ENCODE results near the gene JAZF1. TPM values are rescaled to one million over a fixed set of nuclear protein-coding genes. Genes with fewer than 3 reads are reported as not detected.

Gene JAZF1
- total RNA-seq, 1 experiment from 2014 or later = 3.4 TPM

DNA sequence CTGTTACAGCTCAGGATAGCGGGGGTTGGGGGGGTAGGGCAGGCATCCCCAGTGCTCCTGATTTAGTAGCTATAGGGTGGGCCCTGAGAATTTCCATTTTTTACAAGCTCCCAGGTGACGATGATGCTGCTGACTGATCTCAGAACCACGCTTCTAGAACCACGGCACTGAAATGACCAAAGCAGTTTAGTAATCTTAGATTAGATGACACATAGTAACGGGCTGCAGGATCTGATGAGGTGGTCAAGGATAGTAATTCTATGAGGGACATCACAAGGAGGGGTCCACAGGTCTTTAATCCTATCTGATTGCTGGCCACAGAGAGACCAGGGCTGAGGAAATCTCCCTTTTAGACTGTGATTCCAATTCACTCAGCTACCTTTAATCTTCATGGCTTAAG, 167.2 kb downstream of the JAZF1 start:
- Histone ChIP-seq H3K4me2 (ENCODE audit: low read length) (no peak overlapping the region), H3K9ac (ENCODE audit: low read length) (no peak overlapping the region), H3K79me2 (ENCODE audit: insufficient read depth, low read length) (no peaks in the 10 kb centered on the region), H3K4me1 (ENCODE audit: control insufficient read depth in 1 of 2, insufficient read depth in 2 of 2, low read length in 2 of 2) (peaks cover 0 to 6% of the 10 kb centered on the region in 2 experiments; a peak in 1 of 4 replicates), H4K20me1 (ENCODE audit: insufficient read depth) (no peaks in the 10 kb centered on the region), H3K9me3 (ENCODE audit: control insufficient read depth in 1 of 2, insufficient read depth in 1 of 2, low read depth in 1 of 2, low read length in 2 of 2) (peaks cover 0 to 2% of the 10 kb centered on the region in 2 experiments; a peak in 1 of 4 replicates), H3K27ac (ENCODE audit: low read depth, low read length) (no peak overlapping the region), H3K27me3 (ENCODE audit: insufficient read depth, low read length) (no peaks in the 10 kb centered on the region), H2AFZ (ENCODE audit: low read depth, low read length, poor library complexity, severe bottlenecking) (no peak overlapping the region), H3K36me3 (ENCODE audit: control insufficient read depth in 1 of 2, insufficient read depth in 2 of 2, low read length in 2 of 2) (no peaks in the 10 kb centered on the region), H3K4me3 (replicated peaks in 1 of 2; ENCODE audit: low read depth in 1 of 2, low read length in 2 of 2) (no peak overlapping the region), H3K9me2 (ENCODE audit: insufficient read depth) (no peaks in the 10 kb centered on the region)
- ChIA-PET CTCF (no interaction called here), RAD21 (ENCODE audit: low non-redundant PET in 1 of 2, low total read pairs in 2 of 2, uncharacterized antibody in 2 of 2, unreplicated experiment in 2 of 2) (no interaction called here), POLR2A (no interaction called here)
- DNase-seq (ENCODE audit: low read depth, low spot score) (no peak), ATAC-seq (no peak)
- TF ChIP-seq FOSL1 (IDR thresholded peaks at IDR 0.05; ENCODE audit: low read depth) = no peak
- no peak for TF ChIP-seq POLR2AphosphoS5 (IDR thresholded peaks at IDR 0.05; ENCODE audit: low read depth, low read length)
- no peak for TF ChIP-seq REST (IDR thresholded peaks at IDR 0.05; ENCODE audit: low read depth)
- TF ChIP-seq ZNF274 (IDR thresholded peaks at IDR 0.05; ENCODE audit: low read depth, low read length) = no peak
- no peak for TF ChIP-seq ELF1 (IDR thresholded peaks at IDR 0.05; ENCODE audit: borderline replicate concordance, low read depth)
- TF ChIP-seq, protein P1, sequence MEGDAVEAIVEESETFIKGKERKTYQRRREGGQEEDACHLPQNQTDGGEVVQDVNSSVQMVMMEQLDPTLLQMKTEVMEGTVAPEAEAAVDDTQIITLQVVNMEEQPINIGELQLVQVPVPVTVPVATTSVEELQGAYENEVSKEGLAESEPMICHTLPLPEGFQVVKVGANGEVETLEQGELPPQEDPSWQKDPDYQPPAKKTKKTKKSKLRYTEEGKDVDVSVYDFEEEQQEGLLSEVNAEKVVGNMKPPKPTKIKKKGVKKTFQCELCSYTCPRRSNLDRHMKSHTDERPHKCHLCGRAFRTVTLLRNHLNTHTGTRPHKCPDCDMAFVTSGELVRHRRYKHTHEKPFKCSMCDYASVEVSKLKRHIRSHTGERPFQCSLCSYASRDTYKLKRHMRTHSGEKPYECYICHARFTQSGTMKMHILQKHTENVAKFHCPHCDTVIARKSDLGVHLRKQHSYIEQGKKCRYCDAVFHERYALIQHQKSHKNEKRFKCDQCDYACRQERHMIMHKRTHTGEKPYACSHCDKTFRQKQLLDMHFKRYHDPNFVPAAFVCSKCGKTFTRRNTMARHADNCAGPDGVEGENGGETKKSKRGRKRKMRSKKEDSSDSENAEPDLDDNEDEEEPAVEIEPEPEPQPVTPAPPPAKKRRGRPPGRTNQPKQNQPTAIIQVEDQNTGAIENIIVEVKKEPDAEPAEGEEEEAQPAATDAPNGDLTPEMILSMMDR (IDR thresholded peaks at IDR 0.05 in 2 of 3, conservative IDR thresholded peaks at IDR 0.05 in 1 of 3; ENCODE audit: borderline replicate concordance in 1 of 3, insufficient read depth in 1 of 3, low read depth in 2 of 3, low read length in 2 of 3) = no peak
- no peak for TF ChIP-seq SP1 (IDR thresholded peaks at IDR 0.05; ENCODE audit: low read depth)
- intact Hi-C loops (cut with micrococcal nuclease) = no loop called here
- BruUV-seq (replicated peaks) = no TSS peak
